ENCODE measurements around the gene MAGI2.

Gene MAGI2

DNA sequence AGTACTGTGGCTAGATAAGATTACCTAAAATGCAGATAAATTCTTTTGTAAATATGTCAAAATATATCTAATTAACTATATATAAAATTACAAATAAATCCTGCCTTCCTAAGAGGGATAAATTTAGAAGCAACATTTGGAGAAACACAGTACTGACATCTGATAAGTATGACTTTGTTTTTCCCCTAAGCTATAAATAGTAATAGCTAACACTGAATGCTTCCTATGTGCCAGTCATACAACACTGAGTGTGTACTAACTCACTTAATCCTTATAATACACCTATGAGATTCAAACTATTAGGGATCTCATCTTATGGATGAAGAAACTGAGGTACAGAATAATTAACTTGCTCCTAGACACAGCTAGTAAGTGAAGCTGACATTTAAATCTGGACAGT lies 733.4 kb downstream of the MAGI2 start:
- no peak for DNase-seq (ENCODE audit: low spot score)

DNA sequence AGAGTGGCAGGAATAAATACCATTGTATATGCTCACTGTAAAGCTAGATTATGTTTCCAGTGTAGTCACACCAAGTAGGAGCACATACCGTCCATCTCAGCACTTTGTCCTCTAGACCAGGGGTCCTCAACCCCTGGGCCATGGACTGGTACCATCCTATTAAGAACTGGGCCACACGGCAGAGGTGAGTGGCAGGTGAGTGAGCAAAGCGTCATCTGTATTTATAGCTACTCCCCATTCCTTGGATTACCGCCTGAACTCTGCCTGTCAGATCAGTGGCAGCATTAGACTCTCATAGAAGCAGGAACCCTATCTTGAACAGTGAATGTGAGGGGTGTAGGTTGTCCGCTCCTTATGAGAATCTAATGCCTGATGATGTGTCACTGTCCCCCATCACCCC lies 735.3 kb downstream of the MAGI2 start:
- DNase-seq (ENCODE audit: low spot score): no peak

DNA sequence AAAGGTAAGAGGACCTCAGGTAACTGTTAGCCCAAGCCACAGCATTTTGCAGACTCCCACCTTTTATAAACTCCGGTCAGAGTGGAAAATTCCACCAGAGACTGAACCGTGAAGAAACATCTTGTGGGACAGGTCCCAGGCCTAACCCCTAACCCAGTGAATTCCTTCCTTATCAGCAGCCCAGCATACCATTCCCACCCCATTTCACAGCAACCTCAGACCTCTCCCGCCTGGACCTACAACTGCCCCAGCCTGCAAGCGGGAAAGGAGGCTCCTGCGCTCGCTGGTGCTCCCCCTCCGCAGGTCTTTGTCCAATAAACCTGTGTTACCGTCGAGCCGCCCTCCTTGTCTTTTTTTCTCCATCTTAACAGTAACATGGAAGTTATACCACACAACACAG lies 736.6 kb downstream of the MAGI2 start:
- DNase-seq (ENCODE audit: low spot score): no peak

DNA sequence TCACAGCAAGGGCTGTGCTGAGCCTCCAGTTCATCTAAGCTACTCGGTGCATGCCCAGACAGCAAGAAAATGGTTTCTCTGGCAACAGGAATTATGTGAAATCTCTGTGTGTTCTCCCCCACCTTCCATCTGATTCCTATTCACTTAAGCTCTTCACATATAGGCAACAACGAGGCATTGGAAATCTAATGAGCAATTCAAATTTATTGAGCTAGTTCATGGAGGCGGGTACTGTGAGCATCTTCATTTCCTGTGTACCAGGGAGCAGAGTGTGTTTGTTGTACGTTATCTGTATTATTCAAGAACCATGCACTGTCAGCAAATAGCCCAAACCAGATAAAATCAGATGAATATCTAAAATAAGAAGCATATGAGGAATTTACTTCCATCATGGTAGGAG lies 739.1 kb downstream of the MAGI2 start:
- DNase-seq (ENCODE audit: low spot score): no peak

- DNase-seq (ENCODE audit: low spot score): no peak
Observed at GRCh38 chr7:78712111-78712510, 741.4 kb downstream of the MAGI2 start.

GRCh38 chr7:78709658-78710057 lies 743.8 kb downstream of the MAGI2 start:
- no peak for DNase-seq (ENCODE audit: low spot score)

- no peak for DNase-seq (ENCODE audit: low spot score)
Observed at GRCh38 chr7:78704504-78704903, 749.0 kb downstream of the MAGI2 start.

- DNase-seq (ENCODE audit: low spot score): no peak
Observed at GRCh38 chr7:78703391-78703790, 750.1 kb downstream of the MAGI2 start.

- no peak for DNase-seq (ENCODE audit: low spot score)
Observed at GRCh38 chr7:78702770-78703169, 750.7 kb downstream of the MAGI2 start.

GRCh38 chr7:78695826-78696225 lies 757.6 kb downstream of the MAGI2 start:
- DNase-seq (ENCODE audit: low spot score): no peak

DNA sequence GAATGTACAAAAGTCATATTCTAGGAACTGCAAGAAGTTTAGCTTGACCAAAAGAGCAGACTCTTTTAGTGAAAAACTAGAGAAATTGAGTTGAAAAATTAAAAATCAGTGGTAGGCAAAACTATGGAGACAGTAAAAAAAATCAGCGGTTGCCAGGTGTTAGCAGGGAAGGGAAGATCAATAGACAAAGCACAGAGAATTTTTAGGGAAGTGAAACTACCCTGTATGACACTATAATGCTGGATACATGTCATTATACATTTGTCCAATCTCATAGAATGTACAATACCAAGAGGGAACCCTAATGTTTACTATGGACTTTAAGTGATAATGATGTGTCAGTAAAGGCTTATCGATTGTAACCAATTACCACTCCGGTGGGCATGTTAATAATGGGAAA lies 761.9 kb downstream of the MAGI2 start:
- DNase-seq (ENCODE audit: low spot score): no peak

GRCh38 chr7:78690174-78690573 lies 763.3 kb downstream of the MAGI2 start:
- no peak for DNase-seq (ENCODE audit: low spot score)

DNA sequence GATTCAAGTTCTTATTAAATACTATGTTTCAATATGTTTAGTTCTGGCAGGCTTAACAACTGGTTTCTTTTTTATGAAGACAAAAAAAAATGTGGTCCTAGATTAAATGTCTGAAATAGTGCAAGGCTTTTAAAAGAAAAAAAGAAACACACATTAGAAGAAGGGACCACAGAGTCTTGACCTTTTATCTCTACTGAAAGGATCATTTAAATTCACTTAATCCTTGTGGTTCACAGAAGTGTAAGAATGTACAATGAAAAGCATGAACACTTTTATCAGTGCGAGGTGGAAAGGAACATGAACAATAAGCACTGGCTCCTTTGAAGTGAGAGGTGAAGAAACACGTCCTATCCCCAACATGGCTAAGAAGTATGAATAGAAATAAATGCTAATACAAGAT lies 765.1 kb downstream of the MAGI2 start:
- DNase-seq (ENCODE audit: low spot score): no peak

DNA sequence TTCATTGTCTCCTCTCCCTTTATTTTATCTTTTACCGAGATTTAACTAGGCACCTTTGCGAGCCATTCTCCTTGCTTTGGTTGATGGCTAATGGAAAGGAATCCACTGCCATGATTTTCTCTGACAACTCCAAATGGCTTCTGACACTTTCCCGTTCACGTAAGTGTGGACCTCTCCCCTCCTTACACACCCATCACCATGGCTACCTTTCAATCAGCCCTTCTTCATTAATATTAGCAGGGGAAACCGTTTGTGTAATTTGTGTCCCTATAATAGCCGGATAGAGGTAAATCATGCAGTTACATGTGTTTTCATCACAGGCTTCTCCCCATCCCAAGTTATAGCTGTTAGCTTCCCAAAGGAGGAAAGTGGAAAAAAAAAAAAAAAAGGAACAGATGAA lies 767.3 kb downstream of the MAGI2 start:
- no peak for DNase-seq (ENCODE audit: low spot score)

DNA sequence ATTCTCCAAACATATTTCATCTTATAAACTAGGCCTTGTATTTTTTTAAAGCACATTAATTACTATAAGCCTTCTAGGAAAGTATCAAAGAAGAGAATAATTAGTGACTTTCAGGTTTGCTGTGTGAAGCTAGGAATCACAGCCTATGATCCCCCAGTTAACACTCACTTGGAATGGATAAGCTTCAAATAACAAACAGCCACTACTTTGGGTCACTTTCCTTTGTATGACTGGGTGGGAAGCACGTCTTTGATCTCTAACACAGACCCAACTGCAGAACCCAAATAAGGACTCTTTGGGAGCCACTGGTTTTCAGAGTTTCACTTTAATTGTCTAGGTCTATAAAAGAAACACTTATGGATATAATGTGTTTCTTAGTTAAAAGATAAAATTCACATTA lies 769.3 kb downstream of the MAGI2 start:
- no peak for DNase-seq (ENCODE audit: low spot score)

GRCh38 chr7:78683566-78683965 lies 769.9 kb downstream of the MAGI2 start:
- DNase-seq (ENCODE audit: low spot score): no peak

- no peak for DNase-seq (ENCODE audit: low spot score)
Observed at GRCh38 chr7:78679112-78679876, 774.2 kb downstream of the MAGI2 start.

DNA sequence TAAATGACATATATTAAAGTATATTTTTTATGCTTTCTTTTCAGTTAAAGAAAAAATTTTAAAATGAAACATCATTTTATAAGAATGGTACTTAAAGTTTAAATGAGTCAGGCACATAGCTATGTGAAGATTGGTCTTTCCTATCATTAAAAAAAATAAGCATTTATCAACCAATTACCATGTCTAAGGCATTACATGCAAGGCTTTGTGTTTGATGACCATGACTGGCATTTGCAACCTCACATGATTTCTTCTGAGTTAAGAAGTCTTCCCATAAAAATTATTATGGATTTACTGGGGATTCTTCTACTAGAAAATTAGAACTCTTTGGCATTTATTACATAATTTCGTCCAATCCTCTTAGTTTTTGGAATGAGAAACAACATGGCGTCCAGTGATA lies 776.1 kb downstream of the MAGI2 start:
- DNase-seq (ENCODE audit: low spot score): no peak

GRCh38 chr7:78675511-78675910 lies 778.0 kb downstream of the MAGI2 start:
- no peak for DNase-seq (ENCODE audit: low spot score)

GRCh38 chr7:78673272-78673671 lies 780.2 kb downstream of the MAGI2 start:
- DNase-seq (ENCODE audit: low spot score): no peak

- no peak for DNase-seq (ENCODE audit: low spot score)
Observed at GRCh38 chr7:78662939-78663338, 790.5 kb downstream of the MAGI2 start.

DNA sequence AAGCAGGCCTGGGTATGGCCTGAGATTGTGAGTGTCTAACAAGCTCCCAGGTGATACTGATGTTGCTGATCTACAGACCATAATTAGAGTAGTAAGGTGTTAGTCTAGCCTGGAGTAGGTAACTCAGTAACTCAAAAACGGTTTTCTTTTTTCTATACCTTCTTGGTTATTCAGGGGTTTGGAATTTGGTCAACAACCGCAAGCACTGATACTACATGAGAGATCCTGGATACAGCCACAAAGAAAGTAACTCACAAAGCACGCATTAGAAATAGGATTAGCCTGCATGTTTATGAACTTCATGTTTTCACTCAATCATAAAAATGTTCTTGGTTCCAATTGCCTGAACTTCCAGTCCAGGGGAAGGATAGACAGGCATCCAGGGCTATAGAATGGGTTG lies 803.5 kb downstream of the MAGI2 start:
- no peak for DNase-seq (ENCODE audit: low spot score)

DNA sequence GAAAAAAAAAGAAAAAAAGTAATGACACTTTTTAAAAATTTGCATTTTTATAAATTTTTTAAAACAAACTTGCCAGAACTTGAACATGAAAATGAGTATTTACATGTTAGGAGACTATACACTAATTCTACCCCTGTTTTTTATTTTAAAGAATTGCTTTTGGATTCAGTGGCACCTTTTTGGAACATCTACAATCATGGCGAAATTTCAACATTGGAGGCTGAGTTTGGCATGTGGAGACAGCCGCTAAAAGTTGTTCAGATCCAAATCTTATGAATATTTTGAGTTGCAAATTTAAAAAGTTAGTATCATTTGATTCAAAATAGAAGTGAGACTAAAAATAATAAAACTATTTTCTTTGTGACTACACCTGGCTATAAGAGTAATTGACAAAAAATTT lies 804.2 kb downstream of the MAGI2 start:
- no peak for DNase-seq (ENCODE audit: low spot score)

GRCh38 chr7:78642751-78643150 lies 810.7 kb downstream of the MAGI2 start:
- DNase-seq (ENCODE audit: low spot score): no peak

GRCh38 chr7:78638364-78638763 lies 815.1 kb downstream of the MAGI2 start:
- DNase-seq (ENCODE audit: low spot score): no peak

All from activated CD4-positive, alpha-beta T cell treated with anti-CD3 and anti-CD28 coated beads, Interleukin-2, Interleukin-4, amounts not matched to agents 100 ng/mL and 50 ng/mL, durations not matched to agents 16 hours and 8 hours (primary cell).